Ureter (tissue), 1 donor: ENCODE results near the gene ZDHHC4. TPM values are rescaled to one million over a fixed set of nuclear protein-coding genes. Genes with fewer than 3 reads are reported as not detected.
A peak's percentile ranks its signal among the peaks of the same experiment; 100 is the strongest.
"Not testable (repeated sequence)": the region's sequence is repeated elsewhere in the genome, so short reads cannot be mapped to it uniquely, and the experiment has no call there.

ENCODE experiments used
- DNase-seq: peaks from one replicate; pipeline ENCODE4 v3.0.0-alpha.2; 2020; ENCODE audit warnings: low spot score
- total RNA-seq: library from RNA; stranded (reverse); gene quantifications from one replicate; pipeline ENCODE4 v1.2.4, GENCODE V29; 2023
- donor health status: DM: yes; HTN: yes; CAD: no.

Gene ZDHHC4
- total RNA-seq, 1 donor from 2014 or later: 54.4 TPM

DNA sequence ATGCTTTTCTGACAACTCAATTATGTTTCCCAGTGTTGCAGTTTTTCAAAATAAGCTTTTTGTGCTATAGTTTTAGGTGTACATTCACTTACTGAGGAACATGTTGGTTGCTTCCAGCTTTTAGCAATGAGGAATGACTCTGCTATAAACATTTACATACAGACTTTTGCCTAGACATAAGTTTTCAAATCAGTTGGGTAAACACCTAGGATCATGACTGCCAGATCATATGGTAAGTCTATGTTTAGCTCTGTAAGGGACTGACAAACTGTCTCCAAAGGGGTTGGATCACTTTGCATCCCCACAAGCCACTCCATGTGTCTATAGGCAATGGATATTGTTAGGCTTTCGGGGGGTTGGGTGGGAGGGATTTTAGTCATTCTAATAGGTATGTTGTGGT lies 15.1 kb upstream of the ZDHHC4 start:
- no peak for DNase-seq

DNA sequence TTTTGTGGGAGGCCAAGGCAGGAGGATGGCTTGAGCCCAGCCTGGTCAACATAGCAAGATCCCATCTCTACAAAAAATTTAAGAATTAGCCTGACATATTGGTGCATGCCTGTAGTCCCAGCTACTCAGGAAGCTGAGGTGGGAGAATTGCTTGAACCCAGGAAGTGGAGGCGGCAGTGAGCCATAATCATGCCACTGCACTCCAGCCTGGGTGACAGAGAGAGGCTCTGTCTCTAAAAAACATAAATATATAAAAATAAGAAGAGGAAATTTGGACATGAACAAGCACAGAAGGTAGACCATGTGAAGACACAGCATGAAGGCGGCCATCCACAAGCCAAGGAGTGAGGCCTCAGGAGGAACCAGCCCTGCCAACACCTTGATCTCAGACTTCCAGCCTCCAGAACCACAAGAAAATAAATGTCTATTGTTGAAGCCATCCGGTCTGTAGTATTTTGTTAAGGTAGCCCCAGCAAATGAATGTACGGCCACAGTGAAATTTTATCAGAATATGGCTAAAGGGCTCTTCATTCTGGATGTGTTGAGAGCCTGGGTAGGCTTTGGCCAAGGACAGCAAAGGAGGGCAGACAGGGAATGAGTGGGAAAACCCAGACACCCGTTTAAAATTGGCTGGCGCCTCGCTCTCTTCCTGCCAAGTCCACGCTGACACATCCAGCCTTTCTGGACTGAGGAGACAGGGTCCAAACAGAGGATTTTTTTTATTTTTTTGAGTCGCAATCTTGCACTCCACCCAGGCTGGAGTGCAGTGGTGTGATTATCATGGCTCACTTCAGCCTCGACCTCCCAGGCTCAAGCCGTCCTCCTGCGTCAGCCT lies 13.1 kb upstream of the ZDHHC4 start:
- DNase-seq: no peak

GRCh38 chr7:6565655-6566054 lies 11.6 kb upstream of the ZDHHC4 start:
- no peak for DNase-seq

DNA sequence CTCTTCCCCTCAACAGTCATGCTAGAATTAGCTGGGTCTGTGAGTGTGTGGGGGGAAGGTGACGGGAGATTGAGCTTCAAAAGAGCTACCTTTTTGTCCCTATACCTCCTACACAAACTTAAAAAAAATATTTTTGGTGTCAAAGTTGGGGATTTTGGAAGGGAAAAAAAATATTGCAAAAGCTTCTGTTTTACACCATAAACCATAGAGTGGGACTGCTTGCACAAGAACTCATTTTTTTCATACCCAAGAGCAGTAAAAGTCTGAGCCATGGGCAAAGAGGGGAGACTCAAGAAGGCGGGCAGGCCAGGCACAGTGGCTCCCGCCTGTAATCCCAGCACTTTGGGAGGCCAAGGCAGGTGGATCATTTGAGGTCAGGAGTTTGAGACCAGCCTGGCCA lies 9.4 kb upstream of the ZDHHC4 start:
- DNase-seq: no peak

DNA sequence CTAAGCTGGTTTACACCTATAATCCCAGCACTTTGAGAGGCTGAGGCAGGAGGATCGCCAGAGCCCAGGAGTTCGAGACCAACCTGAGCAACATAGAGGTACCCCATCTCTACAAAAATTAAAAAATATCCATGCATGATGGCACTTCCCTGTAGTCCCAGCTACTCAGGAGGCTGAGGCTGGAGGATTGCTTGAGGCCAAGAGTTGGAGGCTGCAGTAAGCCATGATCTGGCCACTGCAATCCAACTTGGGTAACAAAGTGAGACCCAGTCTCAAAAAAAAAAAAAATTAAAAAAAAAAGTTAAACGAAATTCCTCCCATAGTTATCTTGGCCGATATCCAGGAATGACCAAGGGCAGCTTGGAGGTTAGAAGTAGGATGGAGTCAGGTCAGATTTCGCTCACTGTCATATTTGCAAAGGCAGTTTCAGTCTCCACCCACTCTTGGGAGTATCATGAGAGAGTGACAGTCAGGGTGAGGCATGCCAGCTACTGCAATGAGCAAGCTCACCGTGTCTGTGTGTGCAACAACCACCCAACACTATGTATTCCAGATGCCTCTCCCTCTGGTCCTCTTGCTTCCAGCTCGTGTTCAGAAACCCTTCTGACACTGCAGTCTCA lies 6.0 kb upstream of the ZDHHC4 start:
- DNase-seq: no peak

- no peak for DNase-seq
Measured at GRCh38 chr7:6575281-6576023, 1.8 kb upstream of the ZDHHC4 start.

- no peak for DNase-seq
Measured at GRCh38 chr7:6576024-6576866, 1.0 kb upstream of the ZDHHC4 start.

GRCh38 chr7:6576867-6577368 lies 336 bp upstream of the ZDHHC4 start:
- not testable (repeated sequence) for DNase-seq

GRCh38 chr7:6578114-6579084 lies 1.1 kb downstream of the ZDHHC4 start:
- DNase-seq: no peak

- DNase-seq: no peak
Measured at GRCh38 chr7:6579446-6579845, 2.2 kb downstream of the ZDHHC4 start.

- DNase-seq: not testable (repeated sequence)
Measured at GRCh38 chr7:6585746-6586432, 8.6 kb downstream of the ZDHHC4 start.

DNA sequence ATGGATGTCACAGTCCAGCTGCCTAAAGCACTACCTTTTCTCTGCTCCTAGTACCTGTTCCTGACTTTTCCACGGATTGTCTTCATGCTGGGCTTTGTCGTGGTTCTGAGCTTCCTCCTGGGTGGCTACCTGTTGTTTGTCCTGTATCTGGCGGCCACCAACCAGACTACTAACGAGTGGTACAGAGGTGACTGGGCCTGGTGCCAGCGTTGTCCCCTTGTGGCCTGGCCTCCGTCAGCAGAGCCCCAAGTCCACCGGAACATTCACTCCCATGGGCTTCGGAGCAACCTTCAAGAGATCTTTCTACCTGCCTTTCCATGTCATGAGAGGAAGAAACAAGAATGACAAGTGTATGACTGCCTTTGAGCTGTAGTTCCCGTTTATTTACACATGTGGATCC lies 11.3 kb downstream of the ZDHHC4 start:
- DNase-seq: no peak

- DNase-seq: no peak
Measured at GRCh38 chr7:6589151-6589828, 12.0 kb downstream of the ZDHHC4 start.

GRCh38 chr7:6589829-6590644 lies 12.8 kb downstream of the ZDHHC4 start, which contains the start of gene INTS15:
Gene INTS15, plus strand, starts transcription at chr7:6590021. Its CDS starts 263 bp downstream, at chr7:6590284.
- peak; percentile 69 for DNase-seq

GRCh38 chr7:6590645-6591110 lies 13.4 kb downstream of the ZDHHC4 start:
- no peak for DNase-seq

- DNase-seq: no peak
Measured at GRCh38 chr7:6600093-6600492, 22.8 kb downstream of the ZDHHC4 start.

GRCh38 chr7:6604458-6604857 lies 27.2 kb downstream of the ZDHHC4 start:
- no peak for DNase-seq
